ENCODE data around the gene CORT.

DNA sequence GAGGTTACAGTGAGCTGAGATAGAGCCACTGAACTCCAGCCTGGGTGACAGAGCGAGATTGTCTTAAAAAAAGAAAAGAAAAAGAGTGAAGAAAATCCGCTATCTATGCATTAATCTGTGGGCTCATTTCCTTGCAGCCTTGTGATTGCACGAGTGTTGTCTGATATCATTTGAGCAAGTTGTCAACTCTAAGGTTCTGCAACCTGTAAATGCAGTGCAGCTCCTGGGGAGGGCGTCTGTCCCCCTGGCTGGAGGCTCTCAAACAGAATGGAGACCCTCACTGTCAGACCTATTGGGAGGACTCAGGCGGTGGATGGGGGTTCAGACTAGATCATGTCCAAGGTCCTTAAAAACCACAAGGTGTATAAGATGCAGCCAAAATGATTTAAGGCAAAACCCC is 6.2 kb downstream of the CORT start:
- TF ChIP-seq, protein P1, sequence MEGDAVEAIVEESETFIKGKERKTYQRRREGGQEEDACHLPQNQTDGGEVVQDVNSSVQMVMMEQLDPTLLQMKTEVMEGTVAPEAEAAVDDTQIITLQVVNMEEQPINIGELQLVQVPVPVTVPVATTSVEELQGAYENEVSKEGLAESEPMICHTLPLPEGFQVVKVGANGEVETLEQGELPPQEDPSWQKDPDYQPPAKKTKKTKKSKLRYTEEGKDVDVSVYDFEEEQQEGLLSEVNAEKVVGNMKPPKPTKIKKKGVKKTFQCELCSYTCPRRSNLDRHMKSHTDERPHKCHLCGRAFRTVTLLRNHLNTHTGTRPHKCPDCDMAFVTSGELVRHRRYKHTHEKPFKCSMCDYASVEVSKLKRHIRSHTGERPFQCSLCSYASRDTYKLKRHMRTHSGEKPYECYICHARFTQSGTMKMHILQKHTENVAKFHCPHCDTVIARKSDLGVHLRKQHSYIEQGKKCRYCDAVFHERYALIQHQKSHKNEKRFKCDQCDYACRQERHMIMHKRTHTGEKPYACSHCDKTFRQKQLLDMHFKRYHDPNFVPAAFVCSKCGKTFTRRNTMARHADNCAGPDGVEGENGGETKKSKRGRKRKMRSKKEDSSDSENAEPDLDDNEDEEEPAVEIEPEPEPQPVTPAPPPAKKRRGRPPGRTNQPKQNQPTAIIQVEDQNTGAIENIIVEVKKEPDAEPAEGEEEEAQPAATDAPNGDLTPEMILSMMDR (IDR thresholded peaks at IDR 0.05): no peak
- TF ChIP-seq POLR2A (IDR thresholded peaks at IDR 0.05) (no peak), POLR2AphosphoS5 (IDR thresholded peaks at IDR 0.05) (no peak)
